ENCODE measurements around the gene GRIN2A. TPM values are rescaled to one million over a fixed set of nuclear protein-coding genes. Genes with fewer than 3 reads are reported as not detected.

The GRIN2A gene
- polyA plus RNA-seq, 4 donors, result 4.9 to 6.9 (median 5.7) TPM

- no peak for DNase-seq (ENCODE audit: low read depth in 4 of 4, low spot score in 3 of 4)
These were observed 383.8 kb downstream of the GRIN2A start for GRCh38 chr16:9798474-9798873.

DNA sequence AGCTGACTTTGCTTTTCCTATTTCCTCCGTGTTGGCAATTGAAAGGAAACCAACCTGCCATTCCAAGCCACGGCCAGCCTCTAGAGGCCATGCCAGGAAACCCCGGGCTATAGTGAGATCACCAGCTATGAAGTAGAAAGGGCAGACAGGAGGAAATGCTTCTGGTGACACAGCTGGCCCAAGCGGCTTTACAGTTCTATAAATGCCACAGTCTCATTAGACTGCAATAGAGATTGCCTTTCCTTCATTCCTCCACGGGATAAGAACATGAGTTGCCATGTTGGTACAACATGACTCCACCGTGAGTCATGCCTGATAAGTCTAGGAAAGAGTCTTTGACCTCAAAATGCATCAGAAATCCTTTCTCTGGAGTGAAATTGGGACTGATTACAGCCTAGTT lies 384.9 kb downstream of the GRIN2A start:
- DNase-seq (ENCODE audit: low read depth in 4 of 4, low spot score in 3 of 4), result no peak

GRCh38 chr16:9793623-9794022 lies 388.6 kb downstream of the GRIN2A start:
- no peak for DNase-seq (ENCODE audit: low read depth in 4 of 4, low spot score in 3 of 4)

DNA sequence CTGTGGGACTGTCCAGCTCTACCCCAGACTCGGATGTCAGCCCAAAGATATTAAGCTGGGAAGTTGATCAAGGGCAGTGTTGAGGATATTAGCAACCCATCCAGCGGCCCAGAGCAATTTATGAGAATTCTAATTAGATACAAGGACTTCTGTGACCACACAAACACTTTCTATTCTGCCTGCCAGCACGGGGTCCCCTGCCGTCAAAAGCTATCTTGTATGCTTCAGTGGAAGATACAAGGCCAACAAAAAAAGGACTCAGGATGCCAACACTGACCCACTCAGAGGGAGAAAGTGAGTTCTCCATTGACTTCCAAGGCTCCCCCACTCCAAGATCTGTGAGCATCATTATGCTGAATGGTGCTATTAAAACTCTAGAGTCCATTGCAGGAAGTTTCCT lies 390.7 kb downstream of the GRIN2A start:
- DNase-seq (ENCODE audit: low read depth in 4 of 4, low spot score in 3 of 4), result no peak

- DNase-seq (ENCODE audit: low read depth in 4 of 4, low spot score in 3 of 4), result no peak
These were observed 392.0 kb downstream of the GRIN2A start for GRCh38 chr16:9790199-9790598.

DNA sequence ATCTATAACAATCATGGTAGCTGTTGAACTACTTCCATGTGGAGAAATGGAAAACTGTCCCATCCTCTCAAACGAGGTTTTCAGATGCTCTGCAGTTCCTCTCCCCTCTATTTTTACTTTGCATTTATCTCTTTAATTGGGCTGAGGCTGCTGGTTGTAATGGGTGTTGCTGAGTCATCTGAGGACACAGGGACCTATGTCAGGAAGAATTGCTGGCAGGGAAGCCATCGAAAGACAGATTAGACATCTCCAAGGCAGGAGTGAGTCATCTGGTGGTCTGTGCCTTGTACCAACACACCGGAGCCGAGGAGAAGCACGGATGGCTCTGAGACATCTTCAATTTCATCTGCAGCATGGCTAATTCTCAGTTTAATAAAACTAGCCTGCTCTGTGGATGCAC lies 394.5 kb downstream of the GRIN2A start:
- no peak for DNase-seq (ENCODE audit: low read depth in 4 of 4, low spot score in 3 of 4)

- peak; percentile 7 to 22 (median 15) for DNase-seq (ENCODE audit: low read depth in 4 of 4, low spot score in 3 of 4)
These were observed 401.4 kb downstream of the GRIN2A start for GRCh38 chr16:9780831-9781230.

GRCh38 chr16:9778849-9779248 lies 403.4 kb downstream of the GRIN2A start:
- DNase-seq (ENCODE audit: low read depth in 4 of 4, low spot score in 3 of 4), result no peak

GRCh38 chr16:9775998-9776397 lies 406.2 kb downstream of the GRIN2A start:
- no peak for DNase-seq (ENCODE audit: low read depth in 4 of 4, low spot score in 3 of 4)

GRCh38 chr16:9773289-9773688 lies 408.9 kb downstream of the GRIN2A start:
- DNase-seq (ENCODE audit: low read depth in 4 of 4, low spot score in 3 of 4), result no peak

DNA sequence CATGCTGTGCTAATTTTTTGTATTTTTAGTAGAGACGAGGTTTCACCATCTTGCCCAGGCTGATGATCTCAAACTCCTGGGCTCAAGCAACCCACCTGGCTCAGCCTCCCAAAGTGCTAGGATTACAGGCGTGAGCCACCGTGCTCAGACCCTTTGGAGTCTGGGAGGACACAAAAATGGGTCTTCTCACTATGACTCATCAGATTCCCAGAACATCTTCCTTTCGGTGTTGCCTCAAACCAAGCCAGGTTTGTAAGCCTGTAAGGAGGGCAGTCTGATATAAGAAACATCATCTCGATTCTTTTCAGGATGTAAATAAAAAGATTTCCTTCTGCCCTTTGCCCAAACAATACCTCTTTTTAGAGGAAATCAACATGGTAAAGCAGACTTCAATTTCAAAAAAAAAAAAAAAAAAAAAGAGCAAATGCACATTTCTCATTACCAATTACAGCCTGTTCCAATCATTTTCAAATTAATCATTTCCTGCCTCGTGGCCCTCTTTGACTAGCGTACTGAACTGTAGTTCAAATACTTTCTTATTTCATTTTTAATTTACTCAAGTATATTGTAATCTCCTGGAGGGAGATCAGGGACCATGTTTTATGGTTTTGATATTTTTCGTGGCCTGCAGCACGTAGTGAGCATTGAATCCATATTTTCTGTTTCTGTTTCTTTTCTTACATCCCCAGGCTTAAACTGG lies 409.6 kb downstream of the GRIN2A start:
- DNase-seq (ENCODE audit: low read depth in 4 of 4, low spot score in 3 of 4), result no peak

GRCh38 chr16:9766891-9767290 lies 415.3 kb downstream of the GRIN2A start:
- no peak for DNase-seq (ENCODE audit: low read depth in 4 of 4, low spot score in 3 of 4)

- no peak for DNase-seq (ENCODE audit: low read depth in 4 of 4, low spot score in 3 of 4)
These were observed 418.7 kb downstream of the GRIN2A start for GRCh38 chr16:9763505-9763904.

- DNase-seq (ENCODE audit: low read depth in 4 of 4, low spot score in 3 of 4), result no peak
These were observed 420.4 kb downstream of the GRIN2A start for GRCh38 chr16:9761870-9762269.

DNA sequence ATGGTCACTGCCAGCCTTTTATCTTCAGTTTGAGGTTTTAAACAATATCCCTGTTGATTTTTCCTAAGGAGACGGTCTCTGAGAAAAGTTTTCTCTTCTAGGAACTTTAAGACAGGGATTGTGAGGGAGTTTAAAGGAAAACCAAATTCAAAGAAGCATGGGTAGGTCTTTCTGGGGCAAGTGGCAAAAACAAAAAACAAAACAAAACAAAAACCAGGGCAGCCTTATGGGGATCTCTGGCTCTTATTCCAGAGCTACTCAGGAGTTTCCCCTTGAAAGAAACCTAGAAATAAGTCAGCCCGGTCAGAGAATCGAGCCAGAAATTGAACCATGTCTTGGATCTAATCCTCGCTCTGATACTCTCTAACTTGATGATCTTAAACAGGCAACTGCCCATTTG lies 424.5 kb downstream of the GRIN2A start:
- no peak for DNase-seq (ENCODE audit: low read depth in 4 of 4, low spot score in 3 of 4)

DNA sequence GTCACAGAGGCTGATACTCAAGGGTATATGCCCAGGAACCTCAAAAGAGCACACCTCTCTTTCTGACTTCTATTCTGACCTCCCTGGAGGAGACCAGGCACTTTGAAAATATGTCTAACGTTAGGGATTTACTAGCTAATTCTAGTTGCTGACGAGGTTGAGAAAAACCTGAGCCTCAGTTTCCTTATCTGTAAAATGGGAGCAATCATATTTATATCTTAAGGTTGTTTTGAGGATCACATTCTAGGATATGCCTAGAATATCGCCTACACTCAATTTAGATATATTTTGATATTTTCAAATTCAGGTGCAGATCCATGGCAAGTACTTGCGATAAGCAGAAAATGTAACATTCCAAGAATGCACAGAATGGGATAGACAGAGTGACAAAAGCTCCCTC lies 425.8 kb downstream of the GRIN2A start:
- no peak for DNase-seq (ENCODE audit: low read depth in 4 of 4, low spot score in 3 of 4)

- no peak for DNase-seq (ENCODE audit: low read depth in 4 of 4, low spot score in 3 of 4)
These were observed 427.1 kb downstream of the GRIN2A start for GRCh38 chr16:9755081-9755480.

DNA sequence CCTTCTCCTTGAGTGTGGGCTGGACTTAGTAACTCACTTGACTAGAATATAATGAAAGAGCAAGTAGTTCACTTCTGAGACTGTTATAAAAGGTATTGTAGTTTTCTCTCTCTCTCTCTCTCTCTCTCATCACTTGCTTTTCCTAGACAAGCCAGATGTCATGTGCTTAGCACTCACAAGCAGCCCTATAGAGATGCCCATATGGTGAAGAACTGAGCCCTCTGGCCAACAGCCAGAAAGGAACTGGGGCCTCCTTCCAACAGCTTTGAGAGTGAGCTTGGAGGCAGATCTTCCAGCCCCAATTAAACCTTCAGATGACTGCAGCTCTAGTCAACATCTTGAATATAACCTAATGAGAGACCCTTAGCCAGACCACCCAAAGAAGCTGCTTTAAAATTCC lies 440.5 kb downstream of the GRIN2A start:
- DNase-seq (ENCODE audit: low read depth in 4 of 4, low spot score in 3 of 4), result no peak

GRCh38 chr16:9739301-9739700 lies 442.9 kb downstream of the GRIN2A start:
- DNase-seq (ENCODE audit: low read depth in 4 of 4, low spot score in 3 of 4), result no peak

DNA sequence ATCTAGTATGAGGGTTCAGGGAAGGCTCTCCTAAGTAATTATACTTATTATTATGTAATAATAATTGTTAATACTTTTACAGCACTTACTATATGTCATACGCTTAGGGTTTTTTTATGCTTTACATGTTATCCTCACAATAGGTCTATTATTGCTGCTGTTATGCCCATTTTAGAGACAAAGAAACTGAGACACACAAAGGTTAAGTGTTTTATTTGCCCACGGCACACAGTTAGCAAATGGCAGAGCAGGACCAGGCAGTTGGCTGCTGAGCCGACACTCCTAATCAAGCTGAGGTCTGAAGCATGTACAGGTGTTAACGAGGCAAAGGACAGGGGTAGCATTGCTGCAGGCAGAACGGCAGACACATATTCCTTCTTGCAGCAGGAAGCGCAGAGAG lies 443.5 kb downstream of the GRIN2A start:
- DNase-seq (ENCODE audit: low read depth in 4 of 4, low spot score in 3 of 4), result no peak

- DNase-seq (ENCODE audit: low read depth in 4 of 4, low spot score in 3 of 4), result no peak
These were observed 445.7 kb downstream of the GRIN2A start for GRCh38 chr16:9736547-9736946.

- DNase-seq (ENCODE audit: low read depth in 4 of 4, low spot score in 3 of 4), result no peak
These were observed 459.1 kb downstream of the GRIN2A start for GRCh38 chr16:9723136-9723535.

DNA sequence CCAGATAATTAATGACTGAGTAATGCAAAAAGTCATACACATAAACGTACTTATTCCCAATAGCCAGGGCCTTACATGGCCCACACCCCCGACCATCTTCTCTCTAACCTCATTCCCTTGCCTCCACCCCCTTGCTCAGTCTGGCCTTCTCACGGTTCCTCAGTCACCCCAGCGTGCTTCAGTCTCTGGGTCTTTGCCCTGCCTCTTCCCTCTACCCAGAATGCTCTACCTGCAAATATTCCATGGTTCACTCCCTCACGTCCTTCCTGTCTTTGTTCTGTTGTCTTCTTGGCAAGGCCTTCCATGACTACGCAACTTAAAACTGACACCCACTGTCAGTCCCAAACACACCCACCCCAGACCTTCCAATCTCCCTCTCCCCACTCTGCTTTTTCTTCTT lies 468.3 kb downstream of the GRIN2A start:
- DNase-seq (ENCODE audit: low read depth in 4 of 4, low spot score in 3 of 4), result no peak
